ENCODE measurements around the gene HSPA1B. TPM values are rescaled to one million over a fixed set of nuclear protein-coding genes. Genes with fewer than 3 reads are reported as not detected.
"Not testable (repeated sequence)": the region's sequence is repeated elsewhere in the genome, so short reads cannot be mapped to it uniquely, and the experiment has no call there.

The HSPA1B gene
- total and polyA plus RNA-seq, 8 donors: 35.9 to 165 (median 77.4) TPM

GRCh38 chr6:31844507-31844906 lies 17.0 kb downstream of the HSPA1B start:
- H3K9me3 ChIP-seq: no peaks in the 10 kb centered on the region
- H3K4me3 ChIP-seq: no peak overlapping the region
- no peaks in the 10 kb centered on the region for H3K27me3 ChIP-seq
- H3K36me3 ChIP-seq: peaks cover 11 to 33% (median 26%) of the 10 kb centered on the region in 4 donors
- intact Hi-C loops (cut with DNase I; ENCODE audit: low total_unique reads): no loop called here
- no peak overlapping the region for H3K27ac ChIP-seq
- peaks cover 0 to 17% (median 0%) of the 10 kb centered on the region in 4 donors for H3K4me1 ChIP-seq
- TF ChIP-seq, protein P1, sequence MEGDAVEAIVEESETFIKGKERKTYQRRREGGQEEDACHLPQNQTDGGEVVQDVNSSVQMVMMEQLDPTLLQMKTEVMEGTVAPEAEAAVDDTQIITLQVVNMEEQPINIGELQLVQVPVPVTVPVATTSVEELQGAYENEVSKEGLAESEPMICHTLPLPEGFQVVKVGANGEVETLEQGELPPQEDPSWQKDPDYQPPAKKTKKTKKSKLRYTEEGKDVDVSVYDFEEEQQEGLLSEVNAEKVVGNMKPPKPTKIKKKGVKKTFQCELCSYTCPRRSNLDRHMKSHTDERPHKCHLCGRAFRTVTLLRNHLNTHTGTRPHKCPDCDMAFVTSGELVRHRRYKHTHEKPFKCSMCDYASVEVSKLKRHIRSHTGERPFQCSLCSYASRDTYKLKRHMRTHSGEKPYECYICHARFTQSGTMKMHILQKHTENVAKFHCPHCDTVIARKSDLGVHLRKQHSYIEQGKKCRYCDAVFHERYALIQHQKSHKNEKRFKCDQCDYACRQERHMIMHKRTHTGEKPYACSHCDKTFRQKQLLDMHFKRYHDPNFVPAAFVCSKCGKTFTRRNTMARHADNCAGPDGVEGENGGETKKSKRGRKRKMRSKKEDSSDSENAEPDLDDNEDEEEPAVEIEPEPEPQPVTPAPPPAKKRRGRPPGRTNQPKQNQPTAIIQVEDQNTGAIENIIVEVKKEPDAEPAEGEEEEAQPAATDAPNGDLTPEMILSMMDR (IDR thresholded peaks at IDR 0.05): no peak
- TF ChIP-seq POLR2AphosphoS5 (IDR thresholded peaks at IDR 0.05) (no peak), EP300 (IDR thresholded peaks at IDR 0.05) (no peak), POLR2A (IDR thresholded peaks at IDR 0.05) (no peak)
- WGBS, 5 donors: 80 to 94% (median 84%) methylated on average over 3 of the region's 3 CpGs
- no peak for DNase-seq

DNA sequence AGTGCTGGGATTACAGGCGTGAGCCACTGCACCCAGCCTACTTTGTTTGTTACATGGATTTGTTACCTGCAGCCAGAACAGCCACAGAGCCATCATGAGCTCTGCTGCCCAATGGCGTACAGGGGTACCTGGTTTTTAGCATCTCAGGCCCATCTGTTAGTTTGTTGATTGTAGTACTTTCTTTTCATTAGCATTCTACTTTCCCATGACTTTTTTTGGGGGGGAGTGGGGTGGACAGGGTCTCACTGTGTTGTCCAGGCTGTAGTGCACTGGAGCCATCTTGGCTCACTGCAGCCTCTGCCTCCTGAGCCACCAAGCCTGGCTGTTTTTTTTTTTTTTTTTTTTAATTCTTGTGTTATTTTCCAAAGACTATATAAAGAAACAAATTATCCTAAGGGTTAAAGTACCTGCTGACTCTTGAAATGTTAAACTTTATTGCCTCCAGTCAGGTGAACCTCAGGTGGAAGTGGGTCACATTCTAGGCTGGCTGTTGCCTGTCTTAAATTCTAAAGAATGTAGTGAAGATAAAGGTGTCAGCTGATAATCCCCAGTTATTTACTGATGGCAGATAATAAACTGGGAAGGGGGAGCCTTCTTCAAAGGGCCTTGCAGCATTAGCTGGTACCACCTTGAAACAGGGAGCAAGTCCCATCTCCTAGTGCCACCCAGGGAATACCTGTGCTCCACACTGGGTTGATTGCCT lies 19.9 kb downstream of the HSPA1B start:
- Histone ChIP-seq H3K27me3 (no peaks in the 10 kb centered on the region), H3K9me3 (no peaks in the 10 kb centered on the region), H3K36me3 (peaks cover 0 to 7% (median 1%) of the 10 kb centered on the region in 4 donors), H3K4me1 (peaks cover 0 to 12% (median 0%) of the 10 kb centered on the region in 4 donors), H3K4me3 (no peak overlapping the region), H3K27ac (no peak overlapping the region)
- TF ChIP-seq POLR2A (IDR thresholded peaks at IDR 0.05): no peak
- TF ChIP-seq POLR2AphosphoS5 (IDR thresholded peaks at IDR 0.05): no peak
- 85 to 94% (median 85%) methylated on average over 2 of the region's 2 CpGs for WGBS, 5 donors
- intact Hi-C loops (cut with DNase I; ENCODE audit: low total_unique reads): no loop called here
- no peak for DNase-seq

DNA sequence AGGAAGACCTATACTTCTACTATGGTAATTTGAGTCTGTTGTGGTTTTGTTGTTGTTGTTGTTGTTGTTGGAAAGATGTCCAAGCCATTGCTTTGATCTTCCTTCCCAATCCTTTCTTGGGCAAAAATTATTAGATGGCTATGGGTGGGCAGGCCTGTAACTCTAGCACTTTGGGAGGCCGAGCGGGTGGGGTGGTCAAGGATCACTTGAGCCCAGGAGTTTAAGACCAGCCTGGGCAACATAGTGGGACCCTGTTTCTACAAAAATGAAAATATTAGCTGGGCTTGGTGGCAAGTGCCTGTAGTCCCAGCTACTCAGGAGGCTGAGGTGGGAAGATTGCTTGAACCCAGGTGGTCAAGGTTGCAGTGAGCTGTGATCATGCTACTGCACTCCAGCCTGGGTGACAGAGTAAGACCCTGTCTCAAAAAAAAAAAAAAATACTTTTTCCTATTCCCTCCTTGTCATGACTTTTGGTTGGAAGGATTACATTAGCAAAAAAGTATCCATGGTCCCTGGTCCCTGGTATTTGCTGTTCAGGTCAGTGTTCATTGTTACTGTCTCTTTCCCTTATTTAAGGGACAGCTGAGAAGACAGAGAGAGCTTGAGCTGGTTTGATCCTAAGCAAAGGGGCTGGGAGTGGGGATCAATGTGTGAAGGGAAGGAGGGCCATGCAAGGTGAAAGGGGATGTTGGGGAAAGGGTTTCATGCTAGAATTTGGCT lies 23.4 kb downstream of the HSPA1B start:
- H3K27me3 ChIP-seq: no peaks in the 10 kb centered on the region
- peaks cover 0 to 4% (median 0%) of the 10 kb centered on the region in 4 donors for H3K36me3 ChIP-seq
- H3K9me3 ChIP-seq: no peaks in the 10 kb centered on the region
- no peak overlapping the region for H3K4me3 ChIP-seq
- WGBS, 5 donors: 89 to 97% (median 97%) methylated on average over 2 of the region's 2 CpGs
- peak overlapping the region in 1 of 5 donors; percentile 14 for H3K27ac ChIP-seq
- TF ChIP-seq, protein P1 (IDR thresholded peaks at IDR 0.05): no peak
- TF ChIP-seq POLR2AphosphoS5 (IDR thresholded peaks at IDR 0.05): no peak
- TF ChIP-seq POLR2A (IDR thresholded peaks at IDR 0.05): no peak
- no peak for TF ChIP-seq EP300 (IDR thresholded peaks at IDR 0.05)
- intact Hi-C loops (cut with DNase I; ENCODE audit: low total_unique reads): no loop called here
- no peak for DNase-seq
- H3K4me1 ChIP-seq: no peaks in the 10 kb centered on the region

GRCh38 chr6:31851485-31851832 lies 23.9 kb downstream of the HSPA1B start:
- intact Hi-C loops (cut with DNase I; ENCODE audit: low total_unique reads): no loop called here
- Histone ChIP-seq H3K9me3 (no peaks in the 10 kb centered on the region), H3K4me1 (no peaks in the 10 kb centered on the region), H3K36me3 (peaks cover 0 to 5% (median under 1%) of the 10 kb centered on the region in 4 donors), H3K27ac (peak overlapping the region in 1 of 5 donors; percentile 14), H3K27me3 (no peaks in the 10 kb centered on the region), H3K4me3 (no peak overlapping the region)
- WGBS, 5 donors: 24 to 58% (median 26%) methylated on average over 2 of the region's 2 CpGs
- no peak for DNase-seq
- no peak for TF ChIP-seq POLR2A (IDR thresholded peaks at IDR 0.05)
- no peak for TF ChIP-seq POLR2AphosphoS5 (IDR thresholded peaks at IDR 0.05)
- TF ChIP-seq, protein P1 (IDR thresholded peaks at IDR 0.05): no peak
- no peak for TF ChIP-seq EP300 (IDR thresholded peaks at IDR 0.05)

- H3K9me3 ChIP-seq; H3K27ac ChIP-seq; DNase-seq; H3K4me1 ChIP-seq; intact Hi-C loops (cut with DNase I; ENCODE audit: low total_unique reads); H3K4me3 ChIP-seq; H3K27me3 ChIP-seq: not testable (repeated sequence)
- whole genome bisulfite sequencing, 5 donors: 87 to 95% (median 92%) methylated on average over 17 to 35 of the region's 35 CpGs
- peaks cover 0 to 12% (median 7%) of the 10 kb centered on the region in 4 donors for H3K36me3 ChIP-seq
Observed at GRCh38 chr6:31851980-31852718, 24.6 kb downstream of the HSPA1B start.

GRCh38 chr6:31857774-31858173 lies 30.2 kb downstream of the HSPA1B start:
- Histone ChIP-seq H3K36me3 (peaks cover 28 to 54% (median 47%) of the 10 kb centered on the region in 4 donors), H3K4me1 (peaks cover 6 to 17% (median 11%) of the 10 kb centered on the region in 4 donors)
- DNase-seq; H3K9me3 ChIP-seq; H3K27ac ChIP-seq; intact Hi-C loops (cut with DNase I; ENCODE audit: low total_unique reads); H3K4me3 ChIP-seq; H3K27me3 ChIP-seq: not testable (repeated sequence)
- 84 to 96% (median 92%) methylated on average over 8 of the region's 8 CpGs for WGBS, 5 donors
